Fibroblast of lung (primary cell): ENCODE data around the gene TEKT1. TPM values are rescaled to one million over a fixed set of nuclear protein-coding genes. Genes with fewer than 3 reads are reported as not detected.
"Not testable (repeated sequence)": the region's sequence is repeated elsewhere in the genome, so short reads cannot be mapped to it uniquely, and the experiment has no call there.

Experiments used
- DNase-seq, 2 donors: peaks; one replicate each; pipeline versions ENCODE4 v3.0.0 to v3.0.0-alpha.2; 2010; ENCODE audit warnings: low read depth in 2 of 2
- H2AFZ ChIP-seq: 2 replicates; pipeline ENCODE4 v1.5.1; 2012; ENCODE audit warnings: low read length, control low read depth, inconsistent platforms
- H3K27ac ChIP-seq: 2 replicates; pipeline ENCODE4 v1.5.1; 2011; ENCODE audit warnings: low read length, control low read depth; ENCODE audit not compliant: insufficient read depth
- H3K27me3 ChIP-seq: 2 replicates; pipeline ENCODE4 v1.5.1; 2011; ENCODE audit warnings: mild to moderate bottlenecking, low read length; ENCODE audit not compliant: control insufficient read depth, insufficient read depth
- H3K36me3 ChIP-seq: 2 replicates; pipeline ENCODE4 v1.5.1; 2011; ENCODE audit warnings: low read length; ENCODE audit not compliant: control insufficient read depth, insufficient read depth
- H3K4me1 ChIP-seq: 2 replicates; pipeline ENCODE4 v1.5.1; 2011; ENCODE audit warnings: low read length; ENCODE audit not compliant: control insufficient read depth, insufficient read depth; ENCODE audit errors: extremely low read depth
- H3K4me2 ChIP-seq: 2 replicates; pipeline ENCODE4 v1.5.1; 2011; ENCODE audit warnings: low read length, control low read depth; ENCODE audit not compliant: insufficient read depth; ENCODE audit errors: extremely low read depth
- H3K4me3 ChIP-seq, 4 experiments: fragments of 200-600 bp in 1 of 4; sonication (generic) in 1 of 4; replicated peaks in 1 of 4; 2 replicates each; pipeline ENCODE4 v1.5.1; 2011 to 2016; ENCODE audit warnings: low read length in 4 of 4, low read depth in 3 of 4, mild to moderate bottlenecking in 3 of 4, control low read depth in 2 of 4, inconsistent platforms in 1 of 4, mixed read lengths in 1 of 4; ENCODE audit not compliant: insufficient read depth in 1 of 4; ENCODE audit errors: control extremely low read depth in 1 of 4
- H3K79me2 ChIP-seq: 2 replicates; pipeline ENCODE4 v1.5.1; 2012; ENCODE audit warnings: mild to moderate bottlenecking, low read length, inconsistent platforms; ENCODE audit not compliant: control insufficient read depth, insufficient read depth
- H3K9ac ChIP-seq: 2 replicates; pipeline ENCODE4 v1.5.1; 2011; ENCODE audit warnings: mild to moderate bottlenecking, low read length, control low read depth; ENCODE audit not compliant: insufficient read depth
- H3K9me3 ChIP-seq: 2 replicates; pipeline ENCODE4 v1.5.1; 2012; ENCODE audit warnings: low read depth, low read length; ENCODE audit not compliant: control insufficient read depth, insufficient read depth
- H4K20me1 ChIP-seq: 2 replicates; pipeline ENCODE4 v1.5.1; 2011; ENCODE audit warnings: low read length; ENCODE audit not compliant: control insufficient read depth, insufficient read depth; ENCODE audit errors: extremely low read depth
- EZH2 ChIP-seq: IDR thresholded peaks from 2 replicates; pipeline ENCODE4 v1.5.1; 2012; ENCODE audit warnings: low read length, control low read depth, mild to moderate bottlenecking; ENCODE audit errors: missing control alignments
- polyA minus RNA-seq: library from RNA; depleted of rRNA, polyadenylated mRNA; stranded (reverse); fragments of >200 nt; gene quantifications from 2 replicates; pipeline ENCODE4 v1.2.3, GENCODE V29; 2011; ENCODE audit warnings: low replicate concordance
- polyA plus RNA-seq, 2 donors: library from polyadenylated mRNA; depleted of rRNA in 1 of 2; stranded (reverse) in 1 of 2; unstranded in 1 of 2; fragments of >200 nt; gene quantifications; 2 replicates each; pipeline ENCODE4 v1.2.1, GENCODE V29; 2011 to 2012; ENCODE audit warnings: missing spikeins in 1 of 2
- total RNA-seq: library from RNA; depleted of rRNA; stranded (reverse); fragments of >200 nt; gene quantifications from 2 replicates; pipeline ENCODE4 v1.2.1, GENCODE V29; 2014
- TF ChIP-seq, protein P1 (sequence below), 2 donors: IDR thresholded peaks in 1 of 2; conservative IDR thresholded peaks in 1 of 2; 1 replicate in 1 of 2; 2 replicates in 1 of 2; pipeline ENCODE4 v1.5.1; 2011 to 2012; ENCODE audit warnings: low read length in 2 of 2, control low read depth in 1 of 2, inconsistent platforms in 1 of 2, low read depth in 1 of 2, mild to moderate bottlenecking in 1 of 2

The TEKT1 gene
- total RNA-seq, result not detected in 2 replicates
- polyA plus RNA-seq, result not detected in 2 replicates
- not detected in 2 replicates for polyA plus RNA-seq (2012)
- polyA minus RNA-seq, result not detected in 2 replicates

DNA sequence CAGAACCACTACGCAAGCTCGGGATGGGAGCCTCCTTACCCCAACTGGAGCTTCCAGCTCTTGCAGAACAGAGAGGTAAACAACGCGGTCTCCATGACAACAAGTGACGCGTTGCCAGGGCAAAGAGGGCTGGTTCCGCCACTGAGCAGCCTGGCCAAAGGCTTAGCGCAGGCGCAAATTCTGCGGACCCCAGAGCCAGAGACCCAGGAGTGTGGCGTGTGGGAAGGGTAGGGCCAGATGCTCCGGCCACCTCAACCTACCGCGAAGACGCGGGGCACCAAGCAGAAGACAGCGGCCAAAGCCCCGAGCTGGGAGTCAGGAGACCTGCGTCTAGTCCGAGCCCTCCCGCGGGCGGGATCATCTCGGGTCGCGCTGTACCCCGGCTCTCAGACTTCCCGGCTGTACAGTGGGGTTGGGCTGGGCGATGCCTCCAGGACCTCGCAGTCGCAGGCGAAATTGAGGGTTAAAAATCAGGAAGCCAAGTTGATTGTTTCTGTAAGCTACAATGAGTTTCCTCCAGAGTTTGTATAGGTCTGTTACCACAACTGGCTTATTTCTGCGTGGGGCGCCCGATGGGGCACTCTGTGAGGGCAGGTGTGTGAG, at the start of gene TEKT1:
Gene TEKT1 (minus strand): TSS at position 69 of the 603 bp plus-strand sequence. CDS start 1,353 bp downstream, outside the sequence.
- Histone ChIP-seq H4K20me1 (no peaks in the 10 kb centered on the region), H3K36me3 (no peaks in the 10 kb centered on the region), H2AFZ (no peak within 1 kb of the TSS), H3K4me2 (peak within 1 kb of the TSS; percentile 25), H3K27me3 (peaks cover 18% of the 10 kb centered on the region), H3K4me1 (no peaks in the 10 kb centered on the region), H3K27ac (no peak within 1 kb of the TSS), H3K4me3 (peak within 1 kb of the TSS in 2 of 4 experiments; percentile 38 to 42), H3K9me3 (no peaks in the 10 kb centered on the region), H3K9ac (peak within 1 kb of the TSS; percentile 16), H3K79me2 (no peaks in the 10 kb centered on the region)
- TF ChIP-seq, protein P1, sequence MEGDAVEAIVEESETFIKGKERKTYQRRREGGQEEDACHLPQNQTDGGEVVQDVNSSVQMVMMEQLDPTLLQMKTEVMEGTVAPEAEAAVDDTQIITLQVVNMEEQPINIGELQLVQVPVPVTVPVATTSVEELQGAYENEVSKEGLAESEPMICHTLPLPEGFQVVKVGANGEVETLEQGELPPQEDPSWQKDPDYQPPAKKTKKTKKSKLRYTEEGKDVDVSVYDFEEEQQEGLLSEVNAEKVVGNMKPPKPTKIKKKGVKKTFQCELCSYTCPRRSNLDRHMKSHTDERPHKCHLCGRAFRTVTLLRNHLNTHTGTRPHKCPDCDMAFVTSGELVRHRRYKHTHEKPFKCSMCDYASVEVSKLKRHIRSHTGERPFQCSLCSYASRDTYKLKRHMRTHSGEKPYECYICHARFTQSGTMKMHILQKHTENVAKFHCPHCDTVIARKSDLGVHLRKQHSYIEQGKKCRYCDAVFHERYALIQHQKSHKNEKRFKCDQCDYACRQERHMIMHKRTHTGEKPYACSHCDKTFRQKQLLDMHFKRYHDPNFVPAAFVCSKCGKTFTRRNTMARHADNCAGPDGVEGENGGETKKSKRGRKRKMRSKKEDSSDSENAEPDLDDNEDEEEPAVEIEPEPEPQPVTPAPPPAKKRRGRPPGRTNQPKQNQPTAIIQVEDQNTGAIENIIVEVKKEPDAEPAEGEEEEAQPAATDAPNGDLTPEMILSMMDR (conservative IDR thresholded peaks at IDR 0.05 in 1 of 2, IDR thresholded peaks at IDR 0.05 in 1 of 2; ENCODE audit: low read depth in 1 of 2, low read length in 2 of 2), result no peak
- TF ChIP-seq EZH2, result no peak
- peak; percentile 55 to 67 for DNase-seq

DNA sequence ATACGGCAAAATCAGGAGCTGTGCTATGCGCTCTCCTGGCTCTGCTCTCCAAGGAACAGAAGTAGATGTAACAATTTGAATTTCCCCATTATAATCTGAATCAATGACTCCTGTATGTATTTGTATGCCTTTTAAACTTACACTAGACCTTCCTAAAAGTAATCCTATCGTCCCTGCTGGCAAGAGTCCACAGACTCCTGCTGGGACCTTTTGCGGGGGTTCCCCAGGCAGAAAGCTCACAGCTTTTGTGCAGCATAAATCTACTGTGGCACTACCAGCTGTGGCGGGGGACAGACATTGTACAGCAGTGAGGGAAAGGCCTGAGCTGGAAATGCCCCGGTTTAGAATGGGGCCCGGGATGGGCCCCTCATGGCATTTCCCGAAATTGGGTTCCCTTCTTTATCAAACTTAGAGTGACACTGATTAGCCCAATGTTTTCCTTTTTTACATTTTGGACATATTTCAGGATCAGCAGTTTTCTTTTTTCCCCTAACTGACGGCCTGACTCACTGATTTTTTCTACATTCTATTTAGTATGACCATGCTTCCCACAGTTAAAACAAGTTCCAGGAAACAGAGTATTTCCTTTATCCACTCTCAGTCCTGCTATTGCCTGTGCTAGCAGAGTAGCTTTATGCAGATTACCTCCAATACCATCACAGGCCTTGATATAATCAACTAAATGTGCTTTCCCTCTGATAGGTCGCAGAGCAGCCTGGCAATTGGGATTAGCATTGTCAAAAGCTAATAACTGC, 47.9 kb upstream of the TEKT1 start:
- not testable (repeated sequence) for H3K4me3 ChIP-seq, DNase-seq, H3K4me1 ChIP-seq, H3K27ac ChIP-seq, H3K9me3 ChIP-seq, H3K9ac ChIP-seq, H3K27me3 ChIP-seq, H3K4me2 ChIP-seq, H4K20me1 ChIP-seq, H3K79me2 ChIP-seq, H2AFZ ChIP-seq, H3K36me3 ChIP-seq

DNA sequence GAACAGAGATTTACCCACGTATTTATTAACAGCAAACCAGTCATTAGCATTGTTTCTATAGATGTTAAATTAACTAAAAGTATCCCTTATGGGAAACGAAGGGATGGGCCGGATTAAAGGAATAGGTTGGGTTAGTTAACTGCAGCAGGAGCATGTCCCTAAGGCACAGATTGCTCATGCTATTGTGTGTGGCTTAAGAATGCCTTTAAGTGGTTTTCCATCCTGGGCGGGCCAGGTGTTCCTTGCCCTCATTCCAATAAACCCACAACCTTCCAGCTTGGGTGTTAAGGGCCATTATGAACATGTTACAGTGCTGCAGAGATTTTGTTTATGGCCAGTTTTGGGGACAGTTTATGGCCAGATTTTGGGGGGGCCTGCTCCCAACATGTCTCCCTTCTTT, 43.7 kb upstream of the TEKT1 start:
- H3K27me3 ChIP-seq, DNase-seq, H3K27ac ChIP-seq, H4K20me1 ChIP-seq, H3K4me3 ChIP-seq, H3K9ac ChIP-seq, H2AFZ ChIP-seq, H3K4me2 ChIP-seq, H3K79me2 ChIP-seq, H3K36me3 ChIP-seq, H3K4me1 ChIP-seq, H3K9me3 ChIP-seq: not testable (repeated sequence)

DNA sequence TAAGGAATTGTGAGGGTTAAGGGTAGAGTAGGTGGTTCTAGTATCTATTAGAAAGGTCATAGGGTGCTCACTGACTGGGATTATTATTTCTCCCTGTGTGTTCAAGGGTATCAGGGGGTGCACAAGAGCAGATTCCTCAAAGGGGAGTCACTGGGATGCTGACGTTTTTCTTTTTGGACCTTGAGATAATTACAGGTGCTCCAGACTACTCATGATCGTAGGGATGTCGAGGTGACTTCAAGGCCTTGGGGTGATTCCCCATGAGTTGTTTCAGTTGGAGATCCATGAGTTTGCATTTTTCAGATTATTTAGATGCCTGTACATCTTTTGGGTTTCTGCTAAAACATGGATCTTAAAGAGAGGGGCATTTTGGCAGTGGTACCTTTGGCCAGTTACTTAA, 41.4 kb upstream of the TEKT1 start:
- H3K27me3 ChIP-seq, result no peaks in the 10 kb centered on the region
- no peak overlapping the region for H3K4me3 ChIP-seq
- no peaks in the 10 kb centered on the region for H3K36me3 ChIP-seq
- TF ChIP-seq, protein P1 (conservative IDR thresholded peaks at IDR 0.05 in 1 of 2, IDR thresholded peaks at IDR 0.05 in 1 of 2; ENCODE audit: low read depth in 1 of 2, low read length in 2 of 2), result no peak
- no peak for TF ChIP-seq EZH2
- no peaks in the 10 kb centered on the region for H3K9me3 ChIP-seq
- no peak overlapping the region for H3K9ac ChIP-seq
- no peak for DNase-seq
- H3K79me2 ChIP-seq, result no peaks in the 10 kb centered on the region
- no peak overlapping the region for H3K27ac ChIP-seq
- no peaks in the 10 kb centered on the region for H4K20me1 ChIP-seq
- no peaks in the 10 kb centered on the region for H3K4me1 ChIP-seq
- no peak overlapping the region for H3K4me2 ChIP-seq
- no peak overlapping the region for H2AFZ ChIP-seq
